Measurements from ENCODE around the gene ANK2. TPM values are rescaled to one million over a fixed set of nuclear protein-coding genes. Genes with fewer than 3 reads are reported as not detected.

The ANK2 gene
- total RNA-seq, 1 donor from 2014 or later = 121 TPM

GRCh38 chr4:113146876-113147358 is 97.5 kb downstream of the ANK2 start:
- no peak overlapping the region for H3K27ac Mint-ChIP-seq
- Histone ChIP-seq H2AFZ (replicated peaks) (no peak overlapping the region), H3K4me1 (peaks cover 32% of the 10 kb centered on the region), H3K36me3 (no peaks in the 10 kb centered on the region), H3F3A (ENCODE audit: low read depth) (peaks cover 50% of the 10 kb centered on the region), H3K27ac (peak overlapping the region; percentile 63), H3K4me3 (no peak overlapping the region), H3K27me3 (no peaks in the 10 kb centered on the region), H3K4me2 (no peak overlapping the region), H3K9ac (no peak overlapping the region), H3K79me2 (ENCODE audit: low read depth) (peaks cover 20% of the 10 kb centered on the region), H4K20me1 (ENCODE audit: low read depth) (peaks cover 33% of the 10 kb centered on the region), H3K9me3 (ENCODE audit: low read depth) (no peaks in the 10 kb centered on the region)
- no peaks in the 10 kb centered on the region for H3K9me3 Mint-ChIP-seq
- H3K4me1 Mint-ChIP-seq = peaks cover 43% of the 10 kb centered on the region
- DNase-seq (ENCODE audit: low spot score) = no peak
- H3K4me3 Mint-ChIP-seq = no peak overlapping the region
- no peaks in the 10 kb centered on the region for H3K36me3 Mint-ChIP-seq
- TF ChIP-seq EZH2 (IDR thresholded peaks at IDR 0.05) (no peak), CTCF (IDR thresholded peaks at IDR 0.05) (no peak), EZH2phosphoT487 (IDR thresholded peaks at IDR 0.05) (no peak)
- no peaks in the 10 kb centered on the region for H3K27me3 Mint-ChIP-seq (ENCODE audit: insufficient read depth, low read depth)

GRCh38 chr4:113147498-113148111 is 98.2 kb downstream of the ANK2 start:
- H3F3A ChIP-seq (ENCODE audit: low read depth) = peaks cover 44% of the 10 kb centered on the region
- H3K27ac ChIP-seq = peak overlapping the region; percentile 63
- H3K27ac Mint-ChIP-seq = no peak overlapping the region
- no peak overlapping the region for H3K9ac ChIP-seq
- no peaks in the 10 kb centered on the region for H3K36me3 ChIP-seq
- no peaks in the 10 kb centered on the region for H3K27me3 ChIP-seq
- no peak overlapping the region for H2AFZ ChIP-seq (replicated peaks)
- no peak overlapping the region for H3K4me2 ChIP-seq
- H3K4me3 Mint-ChIP-seq = no peak overlapping the region
- no peaks in the 10 kb centered on the region for H3K36me3 Mint-ChIP-seq
- TF ChIP-seq CTCF (IDR thresholded peaks at IDR 0.05) (no peak), EZH2 (IDR thresholded peaks at IDR 0.05) (no peak), EZH2phosphoT487 (IDR thresholded peaks at IDR 0.05) (no peak)
- peaks cover 42% of the 10 kb centered on the region for H3K4me1 Mint-ChIP-seq
- H3K9me3 ChIP-seq (ENCODE audit: low read depth) = no peaks in the 10 kb centered on the region
- H3K4me1 ChIP-seq = peaks cover 28% of the 10 kb centered on the region
- H3K79me2 ChIP-seq (ENCODE audit: low read depth) = peaks cover 14% of the 10 kb centered on the region
- H3K4me3 ChIP-seq = no peak overlapping the region
- H3K27me3 Mint-ChIP-seq (ENCODE audit: insufficient read depth, low read depth) = no peaks in the 10 kb centered on the region
- H4K20me1 ChIP-seq (ENCODE audit: low read depth) = peaks cover 34% of the 10 kb centered on the region
- H3K9me3 Mint-ChIP-seq = no peaks in the 10 kb centered on the region
- DNase-seq (ENCODE audit: low spot score) = no peak

- Histone ChIP-seq H3F3A (ENCODE audit: low read depth) (peaks cover 40% of the 10 kb centered on the region), H3K4me2 (no peak overlapping the region), H2AFZ (replicated peaks) (no peak overlapping the region), H3K27ac (no peak overlapping the region), H3K4me3 (no peak overlapping the region), H3K9ac (no peak overlapping the region), H3K79me2 (ENCODE audit: low read depth) (peaks cover 20% of the 10 kb centered on the region), H3K27me3 (no peaks in the 10 kb centered on the region), H3K36me3 (no peaks in the 10 kb centered on the region), H4K20me1 (ENCODE audit: low read depth) (peaks cover 38% of the 10 kb centered on the region), H3K4me1 (peaks cover 21% of the 10 kb centered on the region), H3K9me3 (ENCODE audit: low read depth) (no peaks in the 10 kb centered on the region)
- TF ChIP-seq CTCF (IDR thresholded peaks at IDR 0.05) (no peak), EZH2phosphoT487 (IDR thresholded peaks at IDR 0.05) (no peak), EZH2 (IDR thresholded peaks at IDR 0.05) (no peak)
- no peaks in the 10 kb centered on the region for H3K9me3 Mint-ChIP-seq
- DNase-seq (ENCODE audit: low spot score) = no peak
- H3K4me1 Mint-ChIP-seq = peaks cover 31% of the 10 kb centered on the region
- no peaks in the 10 kb centered on the region for H3K36me3 Mint-ChIP-seq
- no peaks in the 10 kb centered on the region for H3K27me3 Mint-ChIP-seq (ENCODE audit: insufficient read depth, low read depth)
- H3K27ac Mint-ChIP-seq = no peak overlapping the region
- H3K4me3 Mint-ChIP-seq = no peak overlapping the region
These were observed 99.5 kb downstream of the ANK2 start for GRCh38 chr4:113148925-113149324.
